HepG2 (cell line): ENCODE measurements around the gene GNA12. TPM values are rescaled to one million over a fixed set of nuclear protein-coding genes. Genes with fewer than 3 reads are reported as not detected.
A peak's percentile ranks its signal among the peaks of the same experiment; 100 is the strongest.

Experiments used
- ATAC-seq: fragments of 200-7000 bp; cut with Tn5 transposase; 3 replicates; pipeline ENCODE4 v1.9.1; 2020; ENCODE audit warnings: mild to moderate bottlenecking, moderate library complexity
- BruUV-seq: library from RNA; stranded (reverse); fragments of 400-500 nt; replicated peaks from 2 replicates; lab custom pipeline; 2021; lab: Mats Ljungman, UMichigan
- CTCF ChIA-PET: fragments of 300-600 bp; formaldehyde crosslinking; extraction: SDS; loops from one replicate; lab custom pipeline; 2021; ENCODE audit warnings: low total read pairs, inconsistent platforms, low intra/inter-chr PET ratio; lab: Yijun Ruan, JAX
- POLR2A ChIA-PET: fragments of 350-600 bp; sonication (Branson Sonifier 250); formaldehyde crosslinking; loops from one replicate; lab custom pipeline; 2020; ENCODE audit warnings: antibody characterized with exemption, inconsistent platforms; lab: Yijun Ruan, JAX
- DNase-seq: peaks from one replicate; pipeline ENCODE4 v3.0.0-alpha.2; 2015; ENCODE audit warnings: low spot score
- FAIRE-seq: peaks from 3 replicates; lab custom pipeline; 2011; peaks lifted over from hg19 to GRCh38; lab: Jason Lieb, UNC
- H2AFZ ChIP-seq: one replicate; pipeline ENCODE4 v1.6.1; 2011; ENCODE audit warnings: low read length, inconsistent platforms
- H3K27ac ChIP-seq: fragments of 300-600 bp; 3 replicates; pipeline ENCODE4 v1.8.0; 2011; ENCODE audit warnings: mixed run types, mild to moderate bottlenecking, mixed read lengths, low read length, inconsistent platforms; ENCODE audit not compliant: insufficient read depth; ENCODE audit errors: extremely low read length
- H3K27me3 ChIP-seq, 2 experiments: fragments of 200-600 bp in 1 of 2; 2 replicates in 1 of 2; 3 replicates in 1 of 2; pipeline versions ENCODE4 v1.6.0 to v1.8.0; 2011; ENCODE audit warnings: low read length in 2 of 2, mild to moderate bottlenecking in 2 of 2, moderate library complexity in 2 of 2, inconsistent platforms in 1 of 2; ENCODE audit not compliant: insufficient read depth in 2 of 2, control insufficient read depth in 1 of 2
- H3K36me3 ChIP-seq, 2 experiments: fragments of 200-600 bp in 1 of 2; replicated peaks in 1 of 2; 2 replicates in 1 of 2; 3 replicates in 1 of 2; pipeline versions ENCODE4 v1.5.1 to v1.8.0; 2011; ENCODE audit warnings: low read length in 2 of 2, inconsistent platforms in 1 of 2; ENCODE audit not compliant: insufficient read depth in 2 of 2, control insufficient read depth in 1 of 2
- H3K4me1 ChIP-seq: 2 replicates; pipeline ENCODE4 v1.5.1; 2012; ENCODE audit warnings: low read length, inconsistent platforms; ENCODE audit not compliant: insufficient read depth
- H3K4me2 ChIP-seq: 2 replicates; pipeline ENCODE4 v1.6.0; 2011; ENCODE audit warnings: low read depth, low read length, inconsistent platforms
- H3K4me3 ChIP-seq, 3 experiments: fragments of 200-600 bp in 1 of 3; sonication (generic), shearing (Covaris generic) in 1 of 3; replicated peaks in 1 of 3; 2 replicates each; pipeline ENCODE4 v1.5.1; 2011 to 2016; ENCODE audit warnings: low read length in 3 of 3, inconsistent platforms in 2 of 3, low read depth in 2 of 3, mild to moderate bottlenecking in 2 of 3, control low read depth in 1 of 3, mixed read lengths in 1 of 3; ENCODE audit not compliant: insufficient read depth in 1 of 3
- H3K79me2 ChIP-seq: one replicate; pipeline ENCODE4 v1.6.1; 2011; ENCODE audit warnings: low read length, inconsistent platforms; ENCODE audit not compliant: insufficient read depth
- H3K9ac ChIP-seq: 2 replicates; pipeline ENCODE4 v1.6.0; 2011; ENCODE audit warnings: mild to moderate bottlenecking, low read depth, low read length, inconsistent platforms; ENCODE audit not compliant: insufficient read depth
- H3K9me3 ChIP-seq: 2 replicates; pipeline ENCODE4 v1.5.1; 2012; ENCODE audit warnings: mild to moderate bottlenecking, low read length
- H4K20me1 ChIP-seq: 2 replicates; pipeline ENCODE4 v1.6.0; 2011; ENCODE audit warnings: inconsistent platforms, mild to moderate bottlenecking, low read length, moderate library complexity; ENCODE audit not compliant: insufficient read depth
- AKAP8 ChIP-seq: sonication (generic); formaldehyde crosslinking; IDR thresholded peaks from 2 replicates; pipeline ENCODE4 v1.5.1; 2020; ENCODE audit warnings: mild to moderate bottlenecking, missing genetic modification reagents
- ASH2L ChIP-seq: fragments of 300-600, 200-600 bp; sonication (generic); IDR thresholded peaks from 2 replicates; pipeline ENCODE4 v1.7.0; 2017; ENCODE audit warnings: low read depth, mild to moderate bottlenecking, moderate library complexity, mixed read lengths, low read length; ENCODE audit not compliant: insufficient read length
- CBX1 ChIP-seq: IDR thresholded peaks from one replicate; pipeline ENCODE4 v1.6.1; 2016; ENCODE audit warnings: antibody characterized with exemption, low read depth
- FOXA1 ChIP-seq, 2 experiments: fragments of 450-650 bp in 1 of 2; sonication (generic) in 1 of 2; formaldehyde crosslinking in 1 of 2; IDR thresholded peaks; 2 replicates each; pipeline versions ENCODE4 v1.4.0 to v1.6.1; 2016 to 2020; ENCODE audit warnings: missing genetic modification reagents in 1 of 2
- FUBP1 ChIP-seq: sonication (generic); formaldehyde crosslinking; IDR thresholded peaks from 2 replicates; pipeline ENCODE4 v1.5.1; 2020; ENCODE audit warnings: missing genetic modification reagents, mild to moderate bottlenecking, borderline replicate concordance
- GABPB1 ChIP-seq: IDR thresholded peaks from 2 replicates; pipeline ENCODE4 v1.6.1; 2016; ENCODE audit warnings: mild to moderate bottlenecking, missing genetic modification reagents, moderate library complexity, missing compliant biosample characterization
- GFI1 ChIP-seq: sonication (generic); formaldehyde crosslinking; IDR thresholded peaks from 2 replicates; pipeline ENCODE4 v1.5.0; 2020; ENCODE audit warnings: missing genetic modification reagents, mild to moderate bottlenecking, borderline replicate concordance
- HOMEZ ChIP-seq: IDR thresholded peaks from 2 replicates; pipeline ENCODE4 v1.6.1; 2016; ENCODE audit warnings: low read depth
- MLLT10 ChIP-seq: sonication (generic); formaldehyde crosslinking; IDR thresholded peaks from 2 replicates; pipeline ENCODE4 v1.4.0; 2020; ENCODE audit warnings: missing genetic modification reagents
- NCOA5 ChIP-seq: sonication (generic); formaldehyde crosslinking; IDR thresholded peaks from 2 replicates; pipeline ENCODE4 v1.4.0; 2020; ENCODE audit warnings: missing genetic modification reagents
- PITX1 ChIP-seq: sonication (generic); formaldehyde crosslinking; IDR thresholded peaks from 2 replicates; pipeline ENCODE4 v1.5.1; 2020; ENCODE audit warnings: mild to moderate bottlenecking, missing genetic modification reagents
- SETDB1 ChIP-seq: sonication (generic); formaldehyde crosslinking; IDR thresholded peaks from 2 replicates; pipeline ENCODE4 v1.5.1; 2020; ENCODE audit warnings: missing genetic modification reagents, mild to moderate bottlenecking, borderline replicate concordance
- SOX6 ChIP-seq, 2 experiments: fragments of 450-650 bp in 1 of 2; sonication (generic) in 1 of 2; formaldehyde crosslinking in 1 of 2; IDR thresholded peaks; 2 replicates each; pipeline versions ENCODE4 v1.4.0 to v1.6.1; 2017 to 2020; ENCODE audit warnings: antibody characterized with exemption in 1 of 2, mild to moderate bottlenecking in 1 of 2, missing genetic modification reagents in 1 of 2
- TEAD3 ChIP-seq: optimal IDR thresholded peaks from 2 replicates; pipeline ENCODE3; 2016; ENCODE audit warnings: borderline replicate concordance
- TEF ChIP-seq: sonication (generic); formaldehyde crosslinking; IDR thresholded peaks from 2 replicates; pipeline ENCODE4 v1.5.0; 2020; ENCODE audit warnings: missing genetic modification reagents
- ZBTB44 ChIP-seq: sonication (generic); formaldehyde crosslinking; IDR thresholded peaks from 2 replicates; pipeline ENCODE4 v1.4.0; 2020; ENCODE audit warnings: missing genetic modification reagents
- ZFY ChIP-seq: sonication (generic); formaldehyde crosslinking; IDR thresholded peaks from 2 replicates; pipeline ENCODE4 v1.4.0; 2020; ENCODE audit warnings: missing genetic modification reagents
- ZNF530 ChIP-seq: sonication (generic); formaldehyde crosslinking; IDR thresholded peaks from 2 replicates; pipeline ENCODE4 v1.5.0; 2020; ENCODE audit warnings: low read depth, mild to moderate bottlenecking, missing genetic modification reagents
- ZNF782 ChIP-seq: sonication (generic); formaldehyde crosslinking; IDR thresholded peaks from 2 replicates; pipeline ENCODE4 v1.4.0; 2020; ENCODE audit warnings: missing genetic modification reagents, mild to moderate bottlenecking, borderline replicate concordance
- ZNF792 ChIP-seq: IDR thresholded peaks from 2 replicates; pipeline ENCODE4 v1.6.1; 2016
- WGBS: methylation state at CpG from one replicate; pipeline ENCODE4 v1.1.6; 2017; ENCODE audit warnings: low lambda C conversion rate; 5-methylcytosine and 5-hydroxymethylcytosine counted together
- in situ Hi-C: cut with HindIII; loops from 2 replicates; pipeline ENCODE4 v1.10.0; 2017; ENCODE audit warnings: low pct_unique_long_range_greater_than_20kb; ENCODE audit not compliant: extremely low pct_ligation_motif_present
- intact Hi-C: fragments of 100-400 bp; cut with micrococcal nuclease; formaldehyde crosslinking; loops from one replicate; pipeline ENCODE4 v1.10.0; 2022; ENCODE audit not compliant: unreplicated experiment
- polyA plus RNA-seq, 8 experiments: library from polyadenylated mRNA; depleted of rRNA in 3 of 8; stranded (reverse) in 7 of 8; unstranded in 1 of 8; fragments of >200 nt; fragmentation: Illumina TruSeq in 4 of 8; extraction: Trizol in 4 of 8; gene quantifications; 2 replicates each; pipeline versions ENCODE4 v1.2.1 to v1.2.3, GENCODE V29; 2011 to 2016; ENCODE audit warnings: low read depth in 4 of 8, missing spikeins in 1 of 8, mixed read lengths in 1 of 8; ENCODE audit not compliant: insufficient read depth in 1 of 8
- total RNA-seq, 5 experiments: library from RNA; depleted of rRNA; stranded (reverse); fragments of >200 nt; fragmentation: Illumina TruSeq; extraction: Trizol; gene quantifications; 2 replicates each; pipeline ENCODE4 v1.2.3, GENCODE V29; 2016; ENCODE audit warnings: low read depth in 1 of 5

GNA12 gene
- total and polyA plus RNA-seq, 2 of the 13 experiments (the other 11 are each of a cell fraction or from before 2014, with no cell fraction given): 16.2 to 50.9 TPM

GRCh38 chr7:2820508-2820934 lies 23.6 kb downstream of the GNA12 start:
- intact Hi-C loops (no loop called here), in situ Hi-C loops (no loop called here)
- Histone ChIP-seq H3K9ac (peak overlapping the region; percentile 32), H3K4me3 (no peak overlapping the region), H3K9me3 (no peaks in the 10 kb centered on the region), H3K4me1 (peaks cover 89% of the 10 kb centered on the region), H4K20me1 (peaks cover 3% of the 10 kb centered on the region; the same call in 1 of the 2 replicates), H3K27me3 (no peaks in the 10 kb centered on the region), H2AFZ (no peak overlapping the region), H3K4me2 (peak overlapping the region; percentile 41), H3K79me2 (peaks cover 95% of the 10 kb centered on the region), H3K36me3 (peaks cover 0 to 3% of the 10 kb centered on the region in 2 experiments; a peak in 2 of 5 replicates), H3K27ac (peak overlapping the region; percentile 76)
- BruUV-seq: no TSS peak
- DNase-seq (peak; percentile 89), FAIRE-seq (peak; percentile 92), ATAC-seq (peak; percentile 86)
- CTCF ChIA-PET: no interaction called here
- 30% methylated on average over 4 of the region's 4 CpGs for WGBS
- POLR2A ChIA-PET: interaction anchor here (0.7 to 3.3 kb wide), 8 partner anchors 9 to 126 kb away, joined by 3 to 54 read pairs (median 3); no protein-coding TSS in a partner anchor
- no peak for TF ChIP-seq ZNF782
- no peak for TF ChIP-seq SOX6 (IDR thresholded peaks at IDR 0.05)
- TF ChIP-seq SOX6 (CRISPR knock-in tag; IDR thresholded peaks at IDR 0.05): peak; percentile 52; the same call in 1 of the 2 replicates
- no peak for TF ChIP-seq ZFY (CRISPR knock-in tag)
- TF ChIP-seq HOMEZ (CRISPR knock-in tag): no peak
- TF ChIP-seq PITX1 (CRISPR knock-in tag): no peak
- no peak for TF ChIP-seq NCOA5 (CRISPR knock-in tag)
- TF ChIP-seq MLLT10 (CRISPR knock-in tag): no peak
- TF ChIP-seq ZNF530: no peak
- peak; percentile 99 for TF ChIP-seq TEAD3
- no peak for TF ChIP-seq ZNF792 (CRISPR knock-in tag)
- peak; percentile 33; the same call in 1 of the 2 replicates for TF ChIP-seq GFI1 (CRISPR knock-in tag)
- no peak for TF ChIP-seq SETDB1 (CRISPR knock-in tag)
- no peak; the same call in 1 of the 2 replicates for TF ChIP-seq AKAP8 (CRISPR knock-in tag)
- no peak for TF ChIP-seq TEF
- no peak for TF ChIP-seq GABPB1 (CRISPR knock-in tag)
- no peak for TF ChIP-seq FOXA1 (IDR thresholded peaks at IDR 0.05)
- no peak for TF ChIP-seq FOXA1 (CRISPR knock-in tag; IDR thresholded peaks at IDR 0.05)
- TF ChIP-seq CBX1: no peak
- TF ChIP-seq FUBP1 (CRISPR knock-in tag): no peak
- no peak for TF ChIP-seq ZBTB44 (CRISPR knock-in tag)
- TF ChIP-seq ASH2L: peak; percentile 30
